ENCODE data around the gene FRMD8. TPM values are rescaled to one million over a fixed set of nuclear protein-coding genes. Genes with fewer than 3 reads are reported as not detected.

Gene FRMD8

DNA sequence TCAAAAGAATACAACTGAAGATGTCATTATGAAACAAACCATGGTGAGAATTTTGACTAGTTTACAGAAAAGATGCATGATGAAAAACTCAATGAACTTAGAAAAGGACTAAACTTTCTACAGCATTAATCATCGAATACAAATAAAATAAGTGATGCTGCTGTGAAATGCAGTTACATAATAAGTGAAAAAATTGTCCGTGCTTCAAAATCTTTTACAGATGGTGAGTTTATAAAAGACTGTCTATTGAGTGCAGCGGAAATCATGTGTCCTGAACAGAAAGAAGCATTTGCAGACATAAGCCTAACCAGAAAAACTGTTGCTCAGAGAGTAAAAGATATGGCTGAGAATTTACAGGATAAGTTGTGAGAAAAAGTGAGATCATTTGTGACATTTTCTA, 70.0 kb downstream of the FRMD8 start:
- no peak overlapping the region for H3K18ac ChIP-seq (ENCODE audit: low read length)
- WGBS (ENCODE audit: extremely low coverage, insufficient coverage, low lambda C conversion rate) = no CpG with 5 or more reads among the region's 3 CpGs
- no peak overlapping the region for H4K5ac ChIP-seq (ENCODE audit: low read length)
- no peak overlapping the region for H3K4me3 ChIP-seq (ENCODE audit: low read length)
- H3K4me1 ChIP-seq (ENCODE audit: control insufficient read depth, low read depth, low read length) = no peaks in the 10 kb centered on the region
- H3K27me3 ChIP-seq (ENCODE audit: insufficient read depth, low read length, poor library complexity) = peaks cover 4% of the 10 kb centered on the region
- H4K8ac ChIP-seq (ENCODE audit: low read depth, low read length) = no peak overlapping the region
- H3K23ac ChIP-seq (ENCODE audit: low read length) = no peak overlapping the region
- no peak for DNase-seq
- H3K4me2 ChIP-seq (ENCODE audit: low read length) = no peak overlapping the region
- H3K4ac ChIP-seq (ENCODE audit: low read depth, low read length) = no peak overlapping the region
- H3K9ac ChIP-seq (ENCODE audit: low read length) = no peak overlapping the region
- no peaks in the 10 kb centered on the region for H3K36me3 ChIP-seq (ENCODE audit: control insufficient read depth, insufficient read depth, low read length)
- no peaks in the 10 kb centered on the region for H3K79me1 ChIP-seq (ENCODE audit: low read length)
- no peak overlapping the region for H2BK120ac ChIP-seq (ENCODE audit: low read depth, low read length)
- no peak overlapping the region for H2BK5ac ChIP-seq (ENCODE audit: low read length)
- no peak overlapping the region for H3K56ac ChIP-seq (ENCODE audit: low read length)
- H2BK15ac ChIP-seq (replicated peaks; ENCODE audit: low read depth) = no peak overlapping the region
- H2AK5ac ChIP-seq (ENCODE audit: low read length) = no peak overlapping the region
- H3K27ac ChIP-seq (ENCODE audit: low read depth, low read length) = no peak overlapping the region
- H3K79me2 ChIP-seq (ENCODE audit: control insufficient read depth, insufficient read depth, low read length) = no peaks in the 10 kb centered on the region

GRCh38 chr11:65459552-65459951, 73.1 kb downstream of the FRMD8 start:
- H2BK120ac ChIP-seq (ENCODE audit: low read depth, low read length) = no peak overlapping the region
- peaks cover 4% of the 10 kb centered on the region for H3K27me3 ChIP-seq (ENCODE audit: insufficient read depth, low read length, poor library complexity)
- no peak overlapping the region for H2BK5ac ChIP-seq (ENCODE audit: low read length)
- H2AK5ac ChIP-seq (ENCODE audit: low read length) = no peak overlapping the region
- H3K4me1 ChIP-seq (ENCODE audit: control insufficient read depth, low read depth, low read length) = no peaks in the 10 kb centered on the region
- no peak overlapping the region for H3K9ac ChIP-seq (ENCODE audit: low read length)
- H3K23ac ChIP-seq (ENCODE audit: low read length) = no peak overlapping the region
- no peak overlapping the region for H4K5ac ChIP-seq (ENCODE audit: low read length)
- no peak overlapping the region for H3K56ac ChIP-seq (ENCODE audit: low read length)
- no peak overlapping the region for H3K4ac ChIP-seq (ENCODE audit: low read depth, low read length)
- H3K36me3 ChIP-seq (ENCODE audit: control insufficient read depth, insufficient read depth, low read length) = no peaks in the 10 kb centered on the region
- H3K4me2 ChIP-seq (ENCODE audit: low read length) = no peak overlapping the region
- no peak for DNase-seq
- no peaks in the 10 kb centered on the region for H3K79me1 ChIP-seq (ENCODE audit: low read length)
- no peaks in the 10 kb centered on the region for H3K79me2 ChIP-seq (ENCODE audit: control insufficient read depth, insufficient read depth, low read length)
- no peak overlapping the region for H3K4me3 ChIP-seq (ENCODE audit: low read length)
- H2BK15ac ChIP-seq (replicated peaks; ENCODE audit: low read depth) = no peak overlapping the region
- no peak overlapping the region for H4K8ac ChIP-seq (ENCODE audit: low read depth, low read length)
- H3K18ac ChIP-seq (ENCODE audit: low read length) = no peak overlapping the region
- H3K27ac ChIP-seq (ENCODE audit: low read depth, low read length) = no peak overlapping the region
- no CpG with 5 or more reads among the region's 7 CpGs for WGBS (ENCODE audit: extremely low coverage, insufficient coverage, low lambda C conversion rate)

Small RNAs within 50 kb of the gene (small RNA-seq; reads per million reads assigned to genes)
- gene RF01684 (ENCODE audit: insufficient read depth) = not detected

Data from mesendoderm (in vitro differentiated cells).